ENCODE results near the gene SYNRG.
A peak's percentile ranks its signal among the peaks of the same experiment; 100 is the strongest.

SYNRG gene

GRCh38 chr17:37541880-37542660 lies 67.1 kb downstream of the SYNRG start:
- TF ChIP-seq, protein P1, sequence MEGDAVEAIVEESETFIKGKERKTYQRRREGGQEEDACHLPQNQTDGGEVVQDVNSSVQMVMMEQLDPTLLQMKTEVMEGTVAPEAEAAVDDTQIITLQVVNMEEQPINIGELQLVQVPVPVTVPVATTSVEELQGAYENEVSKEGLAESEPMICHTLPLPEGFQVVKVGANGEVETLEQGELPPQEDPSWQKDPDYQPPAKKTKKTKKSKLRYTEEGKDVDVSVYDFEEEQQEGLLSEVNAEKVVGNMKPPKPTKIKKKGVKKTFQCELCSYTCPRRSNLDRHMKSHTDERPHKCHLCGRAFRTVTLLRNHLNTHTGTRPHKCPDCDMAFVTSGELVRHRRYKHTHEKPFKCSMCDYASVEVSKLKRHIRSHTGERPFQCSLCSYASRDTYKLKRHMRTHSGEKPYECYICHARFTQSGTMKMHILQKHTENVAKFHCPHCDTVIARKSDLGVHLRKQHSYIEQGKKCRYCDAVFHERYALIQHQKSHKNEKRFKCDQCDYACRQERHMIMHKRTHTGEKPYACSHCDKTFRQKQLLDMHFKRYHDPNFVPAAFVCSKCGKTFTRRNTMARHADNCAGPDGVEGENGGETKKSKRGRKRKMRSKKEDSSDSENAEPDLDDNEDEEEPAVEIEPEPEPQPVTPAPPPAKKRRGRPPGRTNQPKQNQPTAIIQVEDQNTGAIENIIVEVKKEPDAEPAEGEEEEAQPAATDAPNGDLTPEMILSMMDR (IDR thresholded peaks at IDR 0.05; ENCODE audit: borderline replicate concordance, control extremely low read depth, extremely low read depth, insufficient read depth, missing control alignments), result no peak
- in situ Hi-C loops (cut with MboI; ENCODE audit: low sequenced_read_pairs, unreplicated experiment), result no loop called here
- no peak for DNase-seq (ENCODE audit: low spot score)

DNA sequence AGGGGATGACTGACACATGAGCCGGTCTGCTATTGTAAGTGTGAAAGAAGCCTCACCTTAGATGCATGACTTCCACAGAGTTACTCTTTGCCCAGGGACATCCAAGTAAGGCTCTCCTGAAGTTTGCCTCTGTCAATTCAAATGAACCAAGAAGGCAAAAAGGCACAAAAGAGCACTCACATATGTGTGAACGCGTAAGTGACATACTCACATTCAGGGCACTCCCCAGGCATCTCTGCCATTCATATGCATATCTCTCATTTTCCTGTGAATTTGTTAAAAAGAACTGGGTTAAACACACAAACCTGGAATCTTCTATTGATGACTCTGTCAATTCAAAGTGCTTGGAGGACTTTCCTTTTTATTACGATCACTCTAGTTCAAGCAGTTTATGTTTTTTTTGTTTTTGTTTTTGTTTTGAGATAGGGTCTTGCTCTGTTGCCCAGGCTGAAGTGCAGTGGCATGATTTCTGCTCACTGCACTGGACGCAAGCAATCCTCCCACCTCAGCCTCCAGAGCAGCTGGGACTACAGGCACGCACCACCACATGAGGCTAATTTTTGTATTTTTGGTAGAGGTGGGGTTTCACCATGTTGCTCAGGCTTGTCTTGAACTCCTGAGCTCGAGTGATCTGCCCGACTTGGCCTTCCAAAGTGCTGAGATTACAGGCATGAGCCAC lies 70.1 kb downstream of the SYNRG start:
- in situ Hi-C loops (cut with MboI; ENCODE audit: low sequenced_read_pairs, unreplicated experiment), result no loop called here
- DNase-seq (ENCODE audit: low spot score), result no peak
- TF ChIP-seq, protein P1 (IDR thresholded peaks at IDR 0.05; ENCODE audit: borderline replicate concordance, control extremely low read depth, extremely low read depth, insufficient read depth, missing control alignments), result no peak

- TF ChIP-seq, protein P1 (IDR thresholded peaks at IDR 0.05; ENCODE audit: borderline replicate concordance, control extremely low read depth, extremely low read depth, insufficient read depth, missing control alignments), result no peak
- in situ Hi-C loops (cut with MboI; ENCODE audit: low sequenced_read_pairs, unreplicated experiment), result no loop called here
- no peak for DNase-seq (ENCODE audit: low spot score)
These were observed 73.3 kb downstream of the SYNRG start for GRCh38 chr17:37535906-37536305.

- no peak for DNase-seq (ENCODE audit: low spot score)
- in situ Hi-C loops (cut with MboI; ENCODE audit: low sequenced_read_pairs, unreplicated experiment), result no loop called here
- TF ChIP-seq, protein P1 (IDR thresholded peaks at IDR 0.05; ENCODE audit: borderline replicate concordance, control extremely low read depth, extremely low read depth, insufficient read depth, missing control alignments), result no peak
These were observed 76.5 kb downstream of the SYNRG start for GRCh38 chr17:37532756-37533155.

- no peak for DNase-seq (ENCODE audit: low spot score)
- in situ Hi-C loops (cut with MboI; ENCODE audit: low sequenced_read_pairs, unreplicated experiment), result no loop called here
- TF ChIP-seq, protein P1 (IDR thresholded peaks at IDR 0.05; ENCODE audit: borderline replicate concordance, control extremely low read depth, extremely low read depth, insufficient read depth, missing control alignments), result no peak
These were observed 78.8 kb downstream of the SYNRG start for GRCh38 chr17:37530420-37530819.

DNA sequence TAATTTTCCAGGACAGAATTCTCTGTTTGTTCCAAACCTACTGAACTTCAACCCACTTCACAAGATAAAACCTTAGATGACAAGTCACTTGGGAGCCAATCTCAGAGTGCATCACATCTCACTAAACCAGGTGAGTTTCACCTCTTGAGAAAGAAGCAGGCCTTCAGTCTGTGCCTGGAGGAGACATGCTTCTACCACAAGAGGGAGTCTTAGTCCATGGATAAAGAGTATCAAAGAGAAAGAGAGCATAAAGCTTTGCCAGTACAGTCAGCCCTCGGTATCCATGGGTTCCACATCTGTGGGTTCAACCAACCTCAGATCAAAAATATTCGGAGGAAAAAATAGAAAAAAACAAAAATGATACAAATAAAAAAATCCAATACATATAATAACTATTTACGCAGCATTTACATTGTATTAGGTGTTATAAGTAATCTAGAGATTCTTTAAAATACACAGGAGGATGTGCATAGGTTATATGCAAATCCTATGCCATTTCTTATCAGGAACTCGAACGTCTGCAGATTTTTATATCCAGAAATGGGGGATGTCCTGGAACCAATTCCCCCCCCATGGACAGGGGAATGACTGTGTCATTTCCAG lies 81.9 kb downstream of the SYNRG start:
- TF ChIP-seq, protein P1 (IDR thresholded peaks at IDR 0.05; ENCODE audit: borderline replicate concordance, control extremely low read depth, extremely low read depth, insufficient read depth, missing control alignments), result peak; percentile 50
- peak; percentile 53 for DNase-seq (ENCODE audit: low spot score)
- in situ Hi-C loops (cut with MboI; ENCODE audit: low sequenced_read_pairs, unreplicated experiment), result loop anchor here (10.0 kb wide), 1 partner anchor 287 kb away; no protein-coding TSS in a partner anchor

Data from GM13976 (cell line).